Measurements from ENCODE around the gene GCLC.

DNA sequence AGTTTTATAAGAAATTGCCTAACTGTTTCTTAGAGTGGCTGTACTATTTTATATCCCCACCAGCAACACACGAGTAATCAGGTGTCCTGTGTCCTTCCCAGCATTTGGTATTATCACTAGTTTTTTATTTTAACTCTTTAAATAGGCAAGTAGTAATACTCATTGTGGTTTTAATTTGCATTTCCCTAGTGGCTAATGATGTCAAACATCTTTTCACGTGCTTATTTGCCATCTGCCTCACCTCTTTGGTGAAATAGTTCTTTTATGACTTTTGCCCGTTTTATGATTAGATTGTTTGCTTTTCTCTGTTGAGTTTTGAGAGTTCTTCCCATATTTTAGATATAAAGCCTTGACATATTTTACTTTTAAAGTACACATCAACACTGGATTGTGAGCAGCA lies 57.8 kb downstream of the GCLC start:
- no peak for TF ChIP-seq POLR2A (IDR thresholded peaks at IDR 0.05)
- no peak for TF ChIP-seq POLR2AphosphoS5 (IDR thresholded peaks at IDR 0.05; ENCODE audit: insufficient read depth in 1 of 2, low read depth in 1 of 2)
